HuH-7 (cell line): ENCODE measurements around the gene LRRIQ3.

Experiments used
- DNase-seq: peaks from one replicate; pipeline ENCODE4 v3.0.0; 2011; ENCODE audit warnings: low spot score

The LRRIQ3 gene

GRCh38 chr1:74113333-74113732, 84.6 kb downstream of the LRRIQ3 start:
- no peak for DNase-seq

- DNase-seq = no peak
Observed at GRCh38 chr1:74107394-74107793, 90.6 kb downstream of the LRRIQ3 start.

GRCh38 chr1:74091371-74091770, 106.6 kb downstream of the LRRIQ3 start:
- no peak for DNase-seq

GRCh38 chr1:74083128-74083527, 114.8 kb downstream of the LRRIQ3 start:
- DNase-seq = no peak

- DNase-seq = no peak
Observed at GRCh38 chr1:74065081-74065480, 132.9 kb downstream of the LRRIQ3 start.

- no peak for DNase-seq
Observed at GRCh38 chr1:74057719-74058118, 140.3 kb downstream of the LRRIQ3 start.

- DNase-seq = no peak
Observed at GRCh38 chr1:74053407-74053806, 144.6 kb downstream of the LRRIQ3 start.

GRCh38 chr1:74050386-74050785, 147.6 kb downstream of the LRRIQ3 start:
- DNase-seq = no peak

- no peak for DNase-seq
Observed at GRCh38 chr1:74038042-74038441, 159.9 kb downstream of the LRRIQ3 start.

GRCh38 chr1:74012583-74012982, 185.4 kb downstream of the LRRIQ3 start:
- no peak for DNase-seq

- no peak for DNase-seq
Observed at GRCh38 chr1:74011736-74012135, 186.2 kb downstream of the LRRIQ3 start.

- DNase-seq = peak; percentile 2
Observed at GRCh38 chr1:74010206-74010605, 187.8 kb downstream of the LRRIQ3 start.

GRCh38 chr1:74005533-74005932, 192.4 kb downstream of the LRRIQ3 start:
- DNase-seq = no peak

- DNase-seq = no peak
Observed at GRCh38 chr1:74003806-74004205, 194.2 kb downstream of the LRRIQ3 start.

GRCh38 chr1:73998348-73998959, 199.5 kb downstream of the LRRIQ3 start:
- peak; percentile 1 for DNase-seq

GRCh38 chr1:73980324-73981040, 217.5 kb downstream of the LRRIQ3 start:
- no peak for DNase-seq

GRCh38 chr1:73979684-73980083, 218.3 kb downstream of the LRRIQ3 start:
- DNase-seq = no peak

- DNase-seq = no peak
Observed at GRCh38 chr1:73978964-73979363, 219.0 kb downstream of the LRRIQ3 start.
